Hepatocyte (in vitro differentiated cells): ENCODE results near the gene SLC39A1.

Experiments
- CTCF ChIP-seq: fragments of 200-600 bp; sonication (generic); IDR thresholded peaks from 2 replicates; pipeline ENCODE4 v1.5.1; 2016; ENCODE audit warnings: antibody characterized with exemption, mild to moderate bottlenecking; ENCODE audit not compliant: poor library complexity
- EZH2 ChIP-seq: fragments of 200-600 bp; sonication (generic); IDR thresholded peaks from 2 replicates; pipeline ENCODE4 v1.6.1; 2016; ENCODE audit warnings: antibody characterized with exemption, mild to moderate bottlenecking, borderline replicate concordance

GRCh38 chr1:153990468-153991150 is 27.3 kb upstream of the SLC39A1 start, which contains the start of gene RPS27:
- TF ChIP-seq CTCF (no peak), EZH2 (no peak)
